HG02970 (cell line): ENCODE results near the gene NALCN.

Experiments
- ATAC-seq: cut with Tn5 transposase; IDR thresholded peaks from one replicate; pipeline ENCODE4 v1.9.1; 2021; ENCODE audit warnings: mild to moderate bottlenecking, moderate library complexity, moderate number of reproducible peaks; ENCODE audit not compliant: unreplicated experiment, low FRiP score

The NALCN gene

DNA sequence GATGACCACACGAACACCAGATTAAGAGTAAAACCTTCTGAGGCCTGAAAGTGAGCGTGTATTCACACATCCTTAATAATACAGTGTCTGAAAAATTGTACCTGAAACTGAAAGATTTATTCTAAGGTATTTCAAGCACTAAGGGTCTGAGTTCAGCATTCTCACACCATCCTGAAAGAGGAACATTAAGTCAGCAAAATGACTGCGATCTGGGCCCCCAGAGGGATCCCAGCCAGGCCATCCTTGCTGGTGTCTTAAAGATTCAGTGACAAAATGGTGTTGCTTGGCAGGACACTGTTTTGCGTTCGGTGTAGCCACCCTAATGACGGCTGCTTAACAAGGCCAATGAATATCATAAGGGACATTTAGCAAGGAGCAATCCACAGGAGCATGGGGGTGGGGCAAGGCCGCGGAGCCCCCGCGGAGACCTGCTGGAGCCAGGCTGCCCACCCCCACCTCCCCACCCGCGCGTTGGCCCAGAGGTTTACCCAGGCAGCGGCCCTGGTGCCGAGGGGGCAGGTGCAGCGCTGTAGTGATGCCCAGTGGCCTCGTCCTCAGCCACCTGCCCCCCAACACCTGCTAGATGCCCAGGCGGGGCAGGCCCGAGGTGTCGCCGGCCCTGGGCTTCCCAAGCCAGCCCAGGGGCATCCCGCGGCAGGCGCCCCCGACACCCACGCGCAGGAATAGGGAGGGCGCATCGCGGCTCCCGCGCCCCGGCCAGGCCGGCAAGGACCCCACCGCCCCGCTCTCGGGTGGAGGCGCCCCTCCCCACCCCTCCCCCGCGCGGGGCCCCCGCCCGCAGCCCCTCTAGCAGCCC, 742 bp downstream of the NALCN start:
- no peak for ATAC-seq

DNA sequence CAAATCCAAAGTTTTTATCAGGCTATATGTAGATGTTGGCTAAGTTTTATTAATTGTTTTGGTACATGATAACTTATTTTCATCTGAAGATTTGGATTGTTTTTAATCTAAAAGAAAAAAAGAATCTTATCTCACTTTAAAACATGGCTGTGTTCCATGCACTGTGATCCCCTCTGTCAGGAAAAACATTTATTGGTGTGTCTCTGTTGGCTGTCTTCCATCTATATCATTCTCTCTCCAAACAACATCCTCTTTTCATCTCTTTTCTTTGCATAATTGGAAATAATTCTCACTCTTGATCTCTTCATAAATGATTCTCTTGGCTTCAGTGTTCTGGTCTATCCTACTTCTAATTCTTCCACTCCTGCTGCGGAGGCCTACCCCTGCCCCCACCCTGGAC, 4.2 kb downstream of the NALCN start:
- ATAC-seq: no peak

DNA sequence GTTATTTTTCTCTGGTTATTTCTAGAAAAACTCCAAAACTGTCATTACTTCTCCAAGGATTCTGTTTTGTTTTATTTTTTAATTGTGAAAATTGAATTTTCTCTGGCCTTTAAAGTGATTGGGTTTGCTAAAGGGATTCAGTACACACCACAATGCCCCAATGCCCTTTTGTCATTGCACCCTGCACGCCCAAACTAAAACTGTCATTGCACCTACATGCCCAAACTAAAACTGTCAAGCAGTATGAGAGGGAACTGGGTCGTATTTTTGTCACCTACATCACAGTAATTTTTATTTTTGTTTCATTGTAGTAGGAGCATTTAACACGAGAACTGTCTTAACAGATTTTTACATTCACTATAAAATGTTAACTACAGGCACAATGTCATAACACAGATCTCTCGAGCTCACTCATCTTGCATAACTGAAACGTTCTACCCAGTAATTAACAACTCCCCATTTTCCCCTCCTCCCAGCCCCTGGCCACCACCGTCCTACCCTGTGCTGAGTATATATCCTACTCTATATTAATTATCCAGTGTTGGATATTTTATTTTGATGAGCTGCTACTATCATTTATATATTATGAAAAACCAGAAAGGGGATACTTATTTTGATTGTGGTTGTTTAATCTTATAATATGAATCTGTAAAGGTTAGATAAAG, 7.2 kb downstream of the NALCN start:
- ATAC-seq: no peak

DNA sequence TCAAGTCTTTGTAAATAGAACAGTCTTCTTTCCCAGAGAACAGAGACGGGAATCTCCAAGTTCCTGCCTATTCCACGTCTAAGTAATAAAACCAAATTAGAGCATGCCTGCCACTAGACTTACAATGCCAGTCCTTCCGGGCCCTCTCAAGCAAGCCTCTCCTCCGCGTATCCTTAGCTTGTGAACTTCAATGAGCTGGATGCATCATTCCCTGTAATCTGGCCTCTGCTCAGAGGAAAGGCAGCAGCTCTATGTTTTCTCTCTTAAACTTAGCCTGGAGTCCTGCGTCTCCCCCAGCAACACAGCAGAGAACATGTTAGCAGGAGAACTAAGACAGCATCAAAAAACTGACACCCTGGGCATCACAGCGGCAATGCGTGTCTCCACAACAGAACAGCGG, 8.2 kb downstream of the NALCN start:
- ATAC-seq: no peak

DNA sequence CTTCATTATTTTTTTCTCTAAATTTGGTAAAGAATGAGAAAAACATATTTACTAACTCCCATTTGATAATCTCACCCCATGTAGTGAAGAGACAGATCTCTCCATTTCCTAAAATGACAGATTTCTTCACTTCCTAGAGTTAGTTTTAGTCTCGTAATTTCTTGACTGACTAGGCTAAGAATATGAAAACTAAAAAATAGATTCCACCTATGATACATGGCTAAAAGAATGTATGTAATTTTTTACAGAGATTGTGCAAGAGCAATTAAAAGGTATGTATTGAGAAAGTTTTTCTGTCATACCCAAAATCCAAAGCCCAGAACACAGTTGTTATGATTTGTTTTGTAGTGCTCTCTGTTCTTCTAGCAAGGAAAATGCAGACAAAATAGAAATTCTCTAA, 9.5 kb downstream of the NALCN start:
- ATAC-seq: no peak

DNA sequence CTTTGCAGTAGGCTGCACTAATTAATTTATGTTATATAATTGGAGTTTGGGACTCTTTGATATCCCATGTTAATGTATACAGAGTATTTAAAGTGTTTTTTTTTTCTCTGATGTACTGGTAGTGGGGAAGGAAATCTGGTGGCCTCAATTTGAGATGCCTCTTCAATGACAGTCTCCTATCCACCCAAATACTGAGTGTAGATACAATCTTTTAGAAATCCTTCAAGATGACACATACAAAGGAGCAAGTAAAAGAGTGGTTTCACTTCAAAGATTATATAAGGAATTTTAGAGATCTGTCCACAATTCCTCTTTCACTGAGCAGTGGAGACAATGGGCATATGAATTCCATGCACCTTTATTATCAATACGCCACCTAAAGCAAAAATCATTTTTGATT, 15.1 kb downstream of the NALCN start:
- ATAC-seq: no peak

DNA sequence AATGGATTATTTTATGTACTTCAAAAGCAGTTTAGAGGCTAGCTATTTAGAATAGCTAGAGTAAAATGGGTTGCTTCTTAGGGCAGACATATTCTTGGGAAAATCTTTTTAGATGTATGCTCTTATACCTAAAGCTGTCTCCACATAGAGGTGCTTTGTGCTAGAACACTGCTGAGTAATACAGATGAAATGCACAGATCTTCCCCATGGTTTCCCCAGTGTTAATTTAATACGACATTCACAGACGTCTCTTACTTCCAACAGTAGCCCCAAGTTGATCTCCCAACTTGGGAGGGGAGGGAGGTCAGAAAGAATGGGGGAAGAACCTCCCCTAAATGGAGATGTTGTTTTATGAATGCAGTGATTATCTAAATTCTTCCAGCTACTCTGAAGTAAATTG, 16.9 kb downstream of the NALCN start:
- no peak for ATAC-seq

DNA sequence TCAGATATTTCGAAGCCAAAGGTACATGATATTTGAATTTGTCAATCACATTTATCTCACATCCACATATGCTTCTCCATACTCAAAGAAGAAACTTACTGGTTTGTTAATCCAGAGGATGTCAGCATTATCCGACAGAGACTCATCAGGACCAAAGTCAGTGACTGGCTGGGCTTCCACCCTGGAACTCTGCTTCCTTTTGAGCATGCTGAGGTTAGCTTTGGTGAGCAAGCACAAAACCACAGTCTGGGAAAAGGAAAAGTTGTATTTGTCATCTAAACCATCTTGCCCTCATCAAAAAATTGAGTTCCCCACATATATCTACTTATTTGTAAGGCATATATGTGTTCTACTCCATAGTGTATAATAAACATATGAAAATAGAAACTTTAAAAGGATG, 17.4 kb downstream of the NALCN start:
- ATAC-seq: no peak

DNA sequence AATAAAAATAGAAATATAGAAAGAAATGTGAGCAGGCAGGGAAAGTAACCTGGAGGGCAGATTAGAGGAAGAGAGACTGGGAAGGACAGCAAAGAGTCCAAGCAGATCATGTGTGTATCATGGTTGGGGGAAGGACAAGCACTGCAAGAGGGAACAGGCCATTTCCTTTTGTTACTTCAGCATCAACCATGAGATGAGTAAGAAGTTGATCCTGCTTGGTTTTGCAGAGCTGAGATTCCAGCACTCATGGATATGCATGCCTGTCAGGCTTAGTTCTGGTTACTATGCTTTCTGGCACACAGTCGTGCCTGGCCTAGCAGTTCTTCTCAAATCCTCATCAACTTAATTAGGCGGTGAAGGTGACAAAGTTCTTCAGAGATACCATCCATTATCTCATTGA, 18.1 kb downstream of the NALCN start:
- no peak for ATAC-seq

DNA sequence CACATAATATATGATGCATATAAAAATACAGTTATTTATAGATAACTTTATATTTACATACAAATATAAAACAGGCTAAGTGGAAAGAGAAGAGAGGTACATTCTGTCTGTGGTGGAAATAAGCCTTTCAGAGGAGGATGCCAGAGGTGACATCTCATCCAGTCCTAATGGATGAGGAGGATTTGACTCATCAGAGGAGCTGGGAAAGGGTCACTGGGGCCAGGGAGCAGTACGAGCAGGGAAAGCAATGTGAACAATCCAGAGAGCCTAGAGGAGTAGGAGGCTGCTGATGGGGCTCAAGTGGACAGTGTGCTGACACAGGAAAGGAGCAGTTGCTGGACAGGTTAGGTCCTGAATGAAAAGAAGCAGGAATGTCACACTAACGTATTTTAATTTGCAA, 18.6 kb downstream of the NALCN start:
- no peak for ATAC-seq

DNA sequence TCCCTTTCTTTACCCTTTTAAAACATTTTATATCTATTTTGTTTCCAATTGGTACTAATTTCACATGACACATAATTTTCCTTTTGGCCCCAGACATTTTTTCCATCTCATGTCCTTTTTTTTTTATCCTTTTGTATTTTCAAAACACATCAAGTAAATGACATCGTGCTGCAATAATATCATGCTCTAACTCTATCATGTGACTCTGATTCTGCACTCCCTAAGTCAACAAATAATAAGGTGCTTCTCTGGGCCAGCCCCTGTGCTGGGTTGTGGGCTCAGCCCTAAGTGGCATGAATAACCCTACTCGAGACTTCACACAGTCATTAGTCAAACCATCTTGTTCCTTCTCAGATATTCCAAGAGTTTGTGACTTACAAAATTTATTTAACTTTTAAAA, 21.7 kb downstream of the NALCN start:
- no peak for ATAC-seq

DNA sequence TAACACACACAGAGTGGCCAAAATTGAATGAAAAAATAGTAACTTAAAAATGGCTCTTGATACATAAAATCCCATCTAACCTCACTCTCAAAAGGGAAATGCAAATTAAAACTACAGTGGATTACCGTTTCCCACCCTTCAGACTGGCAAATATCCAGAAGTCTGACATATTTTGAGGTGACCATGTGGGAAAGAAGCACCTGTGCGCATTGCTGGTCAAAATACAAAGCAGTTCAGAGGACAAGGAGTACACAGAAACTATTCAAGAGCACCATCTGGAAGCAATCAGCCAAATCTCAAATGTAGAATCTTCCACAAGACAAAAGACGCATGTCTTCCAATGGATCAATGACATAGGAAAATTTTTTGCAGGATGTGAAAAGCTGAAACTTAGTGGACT, 23.2 kb downstream of the NALCN start:
- no peak for ATAC-seq

DNA sequence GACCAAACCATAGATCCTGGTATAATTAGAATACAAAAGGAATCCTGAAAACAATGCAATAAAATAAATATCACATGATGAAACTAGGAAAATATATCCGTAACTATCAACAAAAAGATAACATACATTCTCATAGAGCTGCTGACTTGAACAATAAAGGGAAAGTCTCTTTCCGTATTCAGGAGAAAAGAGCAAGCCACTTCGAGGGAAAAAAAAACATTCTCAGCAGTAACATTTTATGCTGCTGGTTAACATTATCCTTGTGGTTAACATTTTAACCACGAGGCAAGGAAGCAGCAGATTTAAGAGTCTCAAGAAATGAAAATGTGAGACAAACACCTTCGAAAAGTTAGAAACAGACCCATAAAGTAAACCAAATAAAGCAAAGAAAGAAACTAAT, 25.8 kb downstream of the NALCN start:
- no peak for ATAC-seq

DNA sequence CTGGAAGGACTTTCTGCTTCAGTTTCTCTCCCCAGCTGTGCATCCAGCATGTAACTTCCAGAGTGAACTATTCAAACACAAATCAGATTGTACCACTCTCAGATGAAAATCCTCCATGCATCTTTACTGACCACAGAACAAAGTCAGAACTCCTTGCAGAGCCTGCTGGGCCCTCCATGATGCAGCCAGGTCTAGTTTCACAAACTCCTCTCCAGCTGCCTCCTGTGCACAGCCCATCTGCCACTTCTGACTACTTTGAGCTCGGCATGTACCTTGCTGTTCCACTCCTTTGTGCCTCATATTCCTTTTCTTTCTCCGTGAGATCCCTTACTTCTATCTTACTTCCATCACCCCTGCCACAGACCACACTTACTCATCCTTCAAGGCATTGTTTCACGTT, 31.4 kb downstream of the NALCN start:
- ATAC-seq: no peak

DNA sequence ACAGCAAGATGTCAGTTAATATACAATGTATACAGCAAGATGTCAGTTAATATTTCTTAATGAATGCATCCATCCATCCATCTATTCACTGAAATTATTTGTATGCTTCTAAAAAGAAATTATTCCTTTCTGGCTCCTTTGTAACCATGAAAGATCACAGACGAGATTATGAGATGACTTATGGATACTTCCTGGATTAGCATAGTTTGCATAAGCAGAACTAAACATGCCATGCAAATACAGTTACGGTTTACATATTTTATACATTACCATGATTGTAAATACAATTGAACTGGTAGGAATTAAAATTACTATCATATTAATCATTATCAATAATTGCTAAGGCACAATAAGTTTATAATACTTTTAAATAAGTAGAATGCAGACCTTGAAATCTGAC, 32.7 kb downstream of the NALCN start:
- ATAC-seq: no peak

DNA sequence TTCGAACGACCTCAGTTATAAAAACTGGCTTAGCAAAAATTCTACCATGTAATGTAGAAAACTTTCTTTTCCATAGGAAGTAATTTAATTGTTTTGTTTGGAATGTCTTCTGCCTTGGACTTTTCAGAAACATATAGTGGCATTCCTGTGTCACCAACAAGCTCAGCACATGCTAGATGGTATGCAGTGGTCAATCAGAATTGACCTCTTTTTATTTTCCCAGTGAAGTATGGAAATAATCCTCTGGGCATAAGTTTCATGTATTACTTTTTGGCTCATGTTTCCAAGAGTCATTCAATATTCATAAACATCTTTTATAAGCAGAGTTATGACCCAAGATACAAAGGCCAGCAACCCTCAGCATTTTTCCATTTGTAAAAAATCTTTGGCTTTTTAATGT, 33.6 kb downstream of the NALCN start:
- ATAC-seq: no peak

DNA sequence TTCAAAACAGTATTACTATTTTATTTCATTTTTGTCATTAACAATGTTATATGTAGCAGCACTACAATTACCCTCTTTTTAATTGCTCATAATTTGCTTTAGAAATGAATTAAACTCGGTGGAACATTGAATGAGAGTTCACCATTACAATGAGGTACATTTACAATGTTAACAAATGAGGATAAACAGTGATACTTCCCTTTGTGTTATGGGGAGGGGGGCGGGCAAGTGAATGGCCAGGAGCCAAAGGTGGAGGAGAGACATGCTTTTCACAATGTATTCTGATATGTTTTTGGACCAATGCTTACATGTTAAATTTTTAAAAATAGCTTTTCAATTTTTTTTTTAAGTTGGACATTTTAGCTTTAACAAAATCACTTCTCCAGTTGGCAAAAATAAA, 34.2 kb downstream of the NALCN start:
- ATAC-seq: no peak

DNA sequence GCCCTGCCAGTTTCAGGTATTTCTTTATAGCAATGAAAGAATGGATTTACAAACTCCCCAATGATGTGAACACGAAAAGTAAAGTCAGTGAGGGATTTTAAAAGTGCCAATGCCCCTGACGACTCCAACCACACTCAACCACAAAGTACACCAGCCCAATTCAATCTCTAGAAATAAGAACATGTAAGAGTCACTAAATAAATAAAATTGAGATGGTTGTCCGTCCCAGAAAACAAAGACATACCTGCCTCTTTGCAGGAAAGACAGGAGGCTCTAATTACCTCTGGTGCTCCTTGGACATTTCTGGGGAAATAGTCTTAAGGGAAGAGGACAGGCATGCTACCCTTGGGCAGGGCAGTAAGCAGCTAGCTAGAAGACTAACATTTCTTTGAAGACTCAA, 55.8 kb downstream of the NALCN start:
- ATAC-seq: no peak

DNA sequence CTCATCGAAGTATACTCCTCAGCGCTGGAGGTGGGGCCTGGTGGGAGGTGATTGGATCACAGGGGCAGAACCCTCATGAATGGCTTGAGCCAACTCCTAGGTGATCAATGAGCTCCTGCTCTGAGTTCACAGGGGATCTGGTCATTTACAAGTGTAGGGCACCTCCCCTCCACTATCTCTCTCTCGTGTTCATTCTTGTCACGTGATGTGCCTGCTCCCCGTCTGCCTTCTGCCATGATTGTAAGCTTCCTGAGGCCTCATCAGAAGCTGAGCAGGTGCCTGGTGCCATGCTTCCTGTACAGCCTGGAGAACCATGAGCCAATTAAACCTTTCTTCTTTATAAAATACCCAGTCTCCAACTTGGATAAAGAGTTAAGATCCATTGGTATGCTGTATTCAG, 61.4 kb downstream of the NALCN start:
- no peak for ATAC-seq

DNA sequence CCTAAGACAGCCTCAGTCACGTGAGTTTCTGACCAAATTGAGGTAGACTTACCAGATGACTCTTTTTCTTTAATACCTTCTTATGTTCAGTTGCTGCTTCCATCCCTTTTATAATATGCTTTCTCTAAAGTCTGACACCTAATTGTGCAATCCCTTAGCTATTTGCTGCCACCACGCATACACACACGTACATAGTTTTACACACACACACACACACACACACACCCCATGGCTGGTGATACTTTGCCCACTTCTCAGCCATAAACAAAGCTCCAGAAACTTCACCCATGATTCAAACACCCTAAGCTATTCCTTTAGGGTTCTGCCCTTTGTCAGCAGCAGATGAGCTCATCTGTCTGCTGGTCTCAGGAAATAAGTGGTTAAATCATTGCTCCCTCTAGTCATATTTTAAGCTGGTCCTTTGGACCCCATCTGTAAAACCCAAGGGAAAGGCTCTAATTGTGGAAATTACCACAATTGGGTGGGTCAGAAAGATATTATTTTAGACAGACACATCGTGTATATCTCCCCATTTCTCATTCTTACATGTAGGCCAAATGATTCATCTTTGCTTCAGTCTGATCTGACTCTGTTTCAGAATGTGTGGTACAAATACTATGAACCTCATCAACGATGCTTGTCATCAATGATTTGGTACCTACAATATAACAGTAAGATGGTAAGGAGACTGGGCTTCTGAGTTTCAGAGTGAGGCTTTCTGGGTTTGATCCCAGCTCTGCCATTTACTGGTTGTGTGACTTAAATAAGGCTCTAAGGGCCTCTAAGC, 69.2 kb downstream of the NALCN start:
- no peak for ATAC-seq

DNA sequence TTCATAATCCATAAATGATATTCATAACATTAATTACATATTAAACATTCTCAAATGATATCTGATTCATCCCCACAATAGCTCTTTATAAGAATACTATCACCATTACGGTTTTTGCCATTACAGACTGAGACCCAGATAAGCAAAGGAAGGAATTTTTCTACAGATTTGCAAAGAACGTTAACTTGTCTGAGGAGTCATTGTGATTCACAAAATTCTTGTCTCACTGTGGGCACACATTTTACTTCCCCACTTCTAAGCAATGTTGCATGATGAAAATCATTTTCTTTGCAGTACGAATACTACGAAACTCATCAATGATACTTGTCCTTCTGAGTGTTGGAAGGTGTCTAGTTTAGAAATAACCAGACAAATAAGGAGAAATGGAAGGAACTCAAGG, 70.1 kb downstream of the NALCN start:
- no peak for ATAC-seq
